Astrocyte (in vitro differentiated cells and primary cell): ENCODE results near the gene DOCK6.

ENCODE experiments used
- CTCF ChIP-seq: IDR thresholded peaks from 2 replicates; pipeline ENCODE4 v1.5.1; 2011; ENCODE audit warnings: low read depth, mild to moderate bottlenecking, inconsistent platforms, low read length, moderate library complexity; ENCODE audit not compliant: insufficient read depth
- EZH2 ChIP-seq: IDR thresholded peaks from 2 replicates; pipeline ENCODE4 v1.6.1; 2012; ENCODE audit warnings: mild to moderate bottlenecking, low read length, inconsistent platforms; ENCODE audit not compliant: insufficient read depth

- TF ChIP-seq CTCF (no peak), EZH2 (no peak)
These were observed 93.8 kb downstream of the DOCK6 start for GRCh38 chr19:11168568-11168967.
